ENCODE data around the gene ZNF223.

Gene ZNF223

DNA sequence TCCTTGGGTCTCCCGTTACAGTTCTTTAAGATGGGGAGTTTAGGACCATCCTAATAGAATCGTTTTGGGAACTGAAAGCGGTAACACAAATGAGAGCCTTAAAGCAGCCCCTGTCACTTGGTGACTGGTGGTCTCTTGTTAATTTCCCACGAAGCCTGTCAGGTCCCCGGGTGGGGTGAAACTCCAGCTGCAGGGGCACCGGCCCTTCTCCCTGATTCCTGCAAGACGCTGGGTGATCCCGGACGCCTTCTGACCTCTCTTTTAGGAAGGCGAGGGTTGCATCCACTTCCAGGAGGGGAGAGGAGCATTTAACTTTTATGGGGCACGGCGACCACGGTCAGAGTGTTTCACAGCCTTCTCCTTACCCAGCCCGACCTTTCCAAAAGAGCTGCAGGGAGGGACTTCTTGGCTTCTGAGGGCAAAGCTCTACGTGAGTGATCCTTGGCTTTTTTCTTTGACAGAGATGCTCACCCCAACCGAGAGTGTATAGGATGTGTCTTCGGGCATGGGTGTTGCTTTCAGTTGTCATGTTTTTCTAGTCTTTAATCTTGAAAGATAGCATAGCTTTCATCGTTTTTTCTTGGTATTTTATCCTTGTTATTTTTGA lies 62.1 kb downstream of the ZNF223 start:
- no peaks in the 10 kb centered on the region for H3K79me2 ChIP-seq (ENCODE audit: low read length)
- peak overlapping the region; percentile 87 for H3K4me3 ChIP-seq (ENCODE audit: low read length)
- H3F3A ChIP-seq (ENCODE audit: insufficient read depth, low read length), result no peaks in the 10 kb centered on the region
- no peaks in the 10 kb centered on the region for H3K27me3 ChIP-seq (replicated peaks; ENCODE audit: insufficient read depth, low read length)
- H3K27ac ChIP-seq (ENCODE audit: low read length), result no peak overlapping the region
- DNase-seq, result no peak
- no peaks in the 10 kb centered on the region for H3K9me3 ChIP-seq (replicated peaks; ENCODE audit: insufficient read depth, low read length)
- H3K36me3 ChIP-seq (replicated peaks; ENCODE audit: insufficient read depth, low read length), result no peaks in the 10 kb centered on the region
- no peaks in the 10 kb centered on the region for H3K9me2 ChIP-seq (replicated peaks; ENCODE audit: insufficient read depth, low read length)
- peak overlapping the region; percentile 98 for H2AFZ ChIP-seq (ENCODE audit: low read length)
- peak overlapping the region; percentile 47; the same call in 1 of the 2 replicates for H3K9ac ChIP-seq (ENCODE audit: low read length)
- peak overlapping the region; percentile 98 for H3K4me2 ChIP-seq (ENCODE audit: low read depth, low read length)
- H3K4me1 ChIP-seq (ENCODE audit: low read length), result 0 out of 2 replicates have a peak, but pooled peaks cover 3% of the 10 kb centered on the region
- TF ChIP-seq, protein P1, sequence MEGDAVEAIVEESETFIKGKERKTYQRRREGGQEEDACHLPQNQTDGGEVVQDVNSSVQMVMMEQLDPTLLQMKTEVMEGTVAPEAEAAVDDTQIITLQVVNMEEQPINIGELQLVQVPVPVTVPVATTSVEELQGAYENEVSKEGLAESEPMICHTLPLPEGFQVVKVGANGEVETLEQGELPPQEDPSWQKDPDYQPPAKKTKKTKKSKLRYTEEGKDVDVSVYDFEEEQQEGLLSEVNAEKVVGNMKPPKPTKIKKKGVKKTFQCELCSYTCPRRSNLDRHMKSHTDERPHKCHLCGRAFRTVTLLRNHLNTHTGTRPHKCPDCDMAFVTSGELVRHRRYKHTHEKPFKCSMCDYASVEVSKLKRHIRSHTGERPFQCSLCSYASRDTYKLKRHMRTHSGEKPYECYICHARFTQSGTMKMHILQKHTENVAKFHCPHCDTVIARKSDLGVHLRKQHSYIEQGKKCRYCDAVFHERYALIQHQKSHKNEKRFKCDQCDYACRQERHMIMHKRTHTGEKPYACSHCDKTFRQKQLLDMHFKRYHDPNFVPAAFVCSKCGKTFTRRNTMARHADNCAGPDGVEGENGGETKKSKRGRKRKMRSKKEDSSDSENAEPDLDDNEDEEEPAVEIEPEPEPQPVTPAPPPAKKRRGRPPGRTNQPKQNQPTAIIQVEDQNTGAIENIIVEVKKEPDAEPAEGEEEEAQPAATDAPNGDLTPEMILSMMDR (IDR thresholded peaks at IDR 0.05; ENCODE audit: low read length), result no peak
- TF ChIP-seq EZH2 (optimal IDR thresholded peaks at IDR 0.05; ENCODE audit: low read depth, low read length), result no peak
- no peak for TF ChIP-seq EZH2phosphoT487 (IDR thresholded peaks at IDR 0.05; ENCODE audit: low read length)
- H4K20me1 ChIP-seq (ENCODE audit: insufficient read depth, low read length), result no peaks in the 10 kb centered on the region

Data from MM.1S (cell line).